ENCODE results near the gene FAM72B. TPM values are rescaled to one million over a fixed set of nuclear protein-coding genes. Genes with fewer than 3 reads are reported as not detected.
"Not testable (repeated sequence)": the region's sequence is repeated elsewhere in the genome, so short reads cannot be mapped to it uniquely, and the experiment has no call there.

The FAM72B gene
- polyA plus RNA-seq, 3 donors: 3.8 to 6.1 (median 4.3) TPM

GRCh38 chr1:121200985-121201981 is 17.1 kb upstream of the FAM72B start:
- not testable (repeated sequence) for DNase-seq (ENCODE audit: low read depth in 3 of 3, low spot score in 2 of 3)

GRCh38 chr1:121200232-121200631 is 16.1 kb upstream of the FAM72B start:
- not testable (repeated sequence) for DNase-seq (ENCODE audit: low read depth in 3 of 3, low spot score in 2 of 3)

- not testable (repeated sequence) for DNase-seq (ENCODE audit: low read depth in 3 of 3, low spot score in 2 of 3)
These were observed 15.6 kb upstream of the FAM72B start for GRCh38 chr1:121199763-121200162.

GRCh38 chr1:121197095-121197882 is 13.1 kb upstream of the FAM72B start:
- not testable (repeated sequence) for DNase-seq (ENCODE audit: low read depth in 3 of 3, low spot score in 2 of 3)

GRCh38 chr1:121192512-121192911 is 8.4 kb upstream of the FAM72B start:
- DNase-seq (ENCODE audit: low read depth in 3 of 3, low spot score in 2 of 3): not testable (repeated sequence)

- DNase-seq (ENCODE audit: low read depth in 3 of 3, low spot score in 2 of 3): not testable (repeated sequence)
These were observed 3.8 kb upstream of the FAM72B start for GRCh38 chr1:121187914-121188313.

GRCh38 chr1:121186191-121186590 is 2.1 kb upstream of the FAM72B start:
- DNase-seq (ENCODE audit: low read depth in 3 of 3, low spot score in 2 of 3): not testable (repeated sequence)

- DNase-seq (ENCODE audit: low read depth in 3 of 3, low spot score in 2 of 3): not testable (repeated sequence)
These were observed 1.1 kb upstream of the FAM72B start for GRCh38 chr1:121185140-121185708.

GRCh38 chr1:121183867-121184266 is 273 bp downstream of the FAM72B start:
- not testable (repeated sequence) for DNase-seq (ENCODE audit: low read depth in 3 of 3, low spot score in 2 of 3)

- DNase-seq (ENCODE audit: low read depth in 3 of 3, low spot score in 2 of 3): not testable (repeated sequence)
These were observed 5.9 kb downstream of the FAM72B start for GRCh38 chr1:121178197-121178596.

GRCh38 chr1:121176649-121177048 is 7.5 kb downstream of the FAM72B start:
- DNase-seq (ENCODE audit: low read depth in 3 of 3, low spot score in 2 of 3): not testable (repeated sequence)

GRCh38 chr1:121168152-121168668 is 15.9 kb downstream of the FAM72B start:
- not testable (repeated sequence) for DNase-seq (ENCODE audit: low read depth in 3 of 3, low spot score in 2 of 3)

- DNase-seq (ENCODE audit: low read depth in 3 of 3, low spot score in 2 of 3): not testable (repeated sequence)
These were observed 16.9 kb downstream of the FAM72B start for GRCh38 chr1:121167225-121167738.

GRCh38 chr1:121165296-121165695 is 18.8 kb downstream of the FAM72B start:
- not testable (repeated sequence) for DNase-seq (ENCODE audit: low read depth in 3 of 3, low spot score in 2 of 3)

GRCh38 chr1:121163850-121164757 is 20.0 kb downstream of the FAM72B start:
- DNase-seq (ENCODE audit: low read depth in 3 of 3, low spot score in 2 of 3): not testable (repeated sequence)

- DNase-seq (ENCODE audit: low read depth in 3 of 3, low spot score in 2 of 3): not testable (repeated sequence)
These were observed 22.8 kb downstream of the FAM72B start for GRCh38 chr1:121161199-121161901.

- not testable (repeated sequence) for DNase-seq (ENCODE audit: low read depth in 3 of 3, low spot score in 2 of 3)
These were observed 24.0 kb downstream of the FAM72B start for GRCh38 chr1:121160118-121160517.

GRCh38 chr1:121157609-121158008 is 26.5 kb downstream of the FAM72B start:
- not testable (repeated sequence) for DNase-seq (ENCODE audit: low read depth in 3 of 3, low spot score in 2 of 3)
